Stimulated activated CD4-positive, alpha-beta T cell treated with anti-CD3 and anti-CD28 coated beads, Interleukin-15, amount 100 ng/mL, for 48 hours (primary cell): ENCODE data around the gene TNS3.
"Not testable (repeated sequence)": the region's sequence is repeated elsewhere in the genome, so short reads cannot be mapped to it uniquely, and the experiment has no call there.

Source experiments
- DNase-seq, 2 donors: peaks; one replicate each; pipeline ENCODE4 v3.0.0-alpha.2; 2020; ENCODE audit warnings: low read depth in 2 of 2

TNS3 gene

GRCh38 chr7:47283497-47284131 is 298.3 kb downstream of the TNS3 start:
- no peak for DNase-seq

DNA sequence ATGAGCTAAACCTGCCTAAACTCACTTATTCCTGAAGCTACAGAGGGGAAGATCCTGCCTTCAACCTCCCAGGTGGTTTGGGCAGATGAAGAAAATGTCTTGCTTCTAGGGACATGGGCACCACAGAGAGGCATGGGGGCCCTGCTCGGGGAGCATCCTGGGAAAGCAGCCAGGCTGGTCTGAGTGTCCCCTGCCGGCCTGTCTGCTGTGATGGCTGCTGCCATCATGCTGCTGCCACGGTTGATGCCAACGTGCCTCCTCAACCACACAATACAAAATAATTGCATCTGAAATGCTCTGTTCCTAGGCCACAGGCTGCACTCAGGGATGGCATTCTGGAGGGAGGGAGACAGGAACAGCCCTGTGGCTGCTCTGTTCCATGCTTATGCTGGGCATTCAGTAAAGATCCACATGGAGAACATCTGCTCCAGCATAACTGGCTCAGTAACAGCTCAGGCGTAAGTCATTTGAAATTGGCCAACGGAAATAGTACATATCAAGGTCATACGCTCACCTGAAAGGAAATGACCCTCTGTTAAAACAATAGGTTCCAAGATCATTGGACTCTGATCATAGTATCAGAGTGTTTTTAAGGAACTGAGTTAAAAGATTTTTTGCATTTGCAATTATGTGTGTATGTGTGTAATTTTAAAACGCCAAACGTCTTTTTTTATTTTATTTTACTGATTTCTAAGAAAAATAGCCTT is 299.0 kb downstream of the TNS3 start:
- DNase-seq: no peak

DNA sequence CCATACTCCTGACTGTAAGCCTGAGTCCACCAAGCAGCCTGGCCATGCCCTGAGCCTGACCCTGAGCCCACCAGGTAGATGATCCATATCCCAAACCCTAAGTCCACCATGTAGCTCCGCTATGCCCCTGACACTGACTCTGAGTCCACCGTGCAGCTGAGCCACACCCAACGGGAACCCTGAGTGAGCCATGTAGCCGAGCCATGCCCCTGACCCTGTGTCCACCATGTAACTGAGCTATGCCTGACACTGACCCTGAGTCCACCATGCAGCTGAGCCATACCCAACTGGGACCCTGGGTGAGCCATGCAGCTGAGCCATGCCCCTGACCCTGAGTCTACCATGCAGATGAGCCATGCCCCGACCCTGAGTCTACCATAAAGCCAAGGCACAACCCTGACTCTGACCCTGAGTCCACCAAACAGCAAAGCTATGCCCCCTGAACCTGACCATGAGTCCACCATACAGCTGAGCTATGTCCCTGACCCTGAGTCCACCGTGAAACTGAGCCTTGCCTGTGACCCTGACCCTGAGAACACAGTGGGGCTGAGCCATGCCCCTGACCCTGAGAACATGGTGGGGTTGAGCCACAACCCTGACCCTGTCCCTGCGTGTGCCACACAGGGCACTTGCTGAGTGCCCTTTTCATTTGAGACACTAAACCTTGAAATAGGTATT is 299.8 kb downstream of the TNS3 start:
- DNase-seq: no peak

- DNase-seq: no peak
Observed at GRCh38 chr7:47281161-47281560, 300.8 kb downstream of the TNS3 start.

DNA sequence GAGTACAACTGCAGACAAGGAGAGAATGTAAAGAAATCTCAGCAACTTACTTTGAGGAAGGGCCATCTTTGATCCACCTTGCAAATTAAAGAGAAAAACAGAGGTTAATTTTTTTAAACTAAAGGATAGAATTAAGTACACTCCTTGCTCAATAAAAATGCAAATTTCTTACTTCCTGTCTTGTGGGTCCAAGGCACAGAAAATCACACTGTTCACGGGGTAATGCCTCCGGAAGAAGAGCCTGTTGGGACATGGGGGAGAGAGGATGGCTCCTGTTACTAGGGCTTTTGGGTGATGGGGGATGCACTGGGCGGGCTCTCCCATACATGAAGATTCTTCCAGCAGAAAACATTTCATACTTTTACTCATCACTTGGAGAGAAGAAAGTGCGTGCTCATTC is 301.8 kb downstream of the TNS3 start:
- no peak for DNase-seq

- no peak for DNase-seq
Observed at GRCh38 chr7:47278043-47278442, 303.9 kb downstream of the TNS3 start.

DNA sequence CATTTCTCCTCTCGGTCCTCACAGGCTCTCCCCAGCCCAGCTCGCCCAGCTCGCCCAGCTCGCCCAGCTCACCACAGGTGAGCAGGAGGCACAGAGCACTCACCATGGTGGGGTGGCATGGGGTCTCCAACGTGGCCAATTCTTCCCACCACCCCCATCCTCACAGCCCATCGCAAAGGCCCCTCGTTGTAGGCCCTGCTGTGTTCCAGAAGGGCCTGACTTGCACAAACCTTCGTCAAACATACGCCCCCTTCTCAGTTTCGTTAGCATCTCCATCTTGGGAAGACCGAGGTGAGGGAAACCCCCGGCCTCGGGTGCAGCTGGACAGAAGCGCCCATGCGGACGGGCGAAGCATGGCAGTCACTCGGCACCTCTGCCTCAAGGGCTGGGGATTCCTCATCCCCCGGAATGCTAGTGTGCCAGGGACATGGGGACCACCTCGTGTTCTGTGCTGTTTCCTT is 304.6 kb downstream of the TNS3 start:
- DNase-seq: no peak

DNA sequence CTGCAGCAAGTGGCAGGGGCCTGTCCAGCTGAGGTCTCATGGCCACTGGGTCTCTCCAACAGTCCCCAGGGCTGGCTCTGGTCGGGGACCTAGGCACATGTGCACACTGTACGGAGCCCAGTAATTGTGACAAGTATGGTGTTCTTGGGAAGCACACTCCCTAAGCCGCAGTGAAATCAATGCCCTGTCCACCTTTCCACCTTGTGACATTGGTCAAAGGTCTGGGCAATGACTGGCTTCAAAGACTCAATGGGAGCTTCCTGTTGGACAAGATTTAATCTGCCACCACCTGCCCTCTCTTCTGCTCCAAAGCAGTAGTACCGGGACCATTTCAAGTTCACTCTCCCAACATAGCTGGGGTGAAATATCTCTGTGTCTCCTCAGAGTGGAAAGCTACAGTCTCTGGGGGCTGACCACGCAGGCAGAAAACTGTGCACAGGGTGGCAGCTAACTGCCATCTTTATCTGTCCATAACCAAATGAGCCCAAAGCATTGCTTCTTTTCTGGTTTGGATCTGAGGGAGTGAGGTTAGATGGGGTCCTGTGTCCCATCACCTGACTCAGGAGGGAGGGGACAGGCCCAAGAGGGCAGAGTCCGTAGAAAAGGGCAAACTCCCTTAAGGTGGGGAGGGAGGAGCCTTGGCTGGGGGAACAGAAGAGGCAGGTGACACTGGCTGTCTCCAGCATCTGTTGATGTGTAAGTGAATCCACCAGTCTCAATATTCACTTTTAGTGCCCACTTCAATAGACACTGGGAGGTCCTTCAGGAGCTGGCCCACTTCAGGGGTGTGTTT is 307.7 kb downstream of the TNS3 start:
- no peak for DNase-seq

DNA sequence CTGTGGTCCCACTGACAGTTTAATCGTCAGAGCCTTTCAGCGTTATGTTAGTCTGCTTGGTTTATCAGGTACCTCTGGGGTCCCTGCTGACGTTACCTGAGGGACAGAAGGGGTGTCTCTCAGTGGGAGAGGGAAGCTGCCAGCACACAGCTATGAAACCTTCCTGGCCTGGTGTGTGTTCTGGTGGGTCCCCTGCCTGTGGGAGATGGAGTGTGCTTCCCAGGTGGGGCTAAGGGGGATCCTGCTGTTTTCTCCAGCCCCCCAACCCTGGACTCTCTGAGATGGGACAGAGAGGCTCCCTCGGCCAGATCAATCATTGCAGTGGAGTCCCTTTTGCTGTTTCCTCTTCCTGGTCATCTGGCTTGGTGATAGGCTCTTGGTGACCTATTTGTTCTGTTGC is 308.8 kb downstream of the TNS3 start:
- DNase-seq: no peak

DNA sequence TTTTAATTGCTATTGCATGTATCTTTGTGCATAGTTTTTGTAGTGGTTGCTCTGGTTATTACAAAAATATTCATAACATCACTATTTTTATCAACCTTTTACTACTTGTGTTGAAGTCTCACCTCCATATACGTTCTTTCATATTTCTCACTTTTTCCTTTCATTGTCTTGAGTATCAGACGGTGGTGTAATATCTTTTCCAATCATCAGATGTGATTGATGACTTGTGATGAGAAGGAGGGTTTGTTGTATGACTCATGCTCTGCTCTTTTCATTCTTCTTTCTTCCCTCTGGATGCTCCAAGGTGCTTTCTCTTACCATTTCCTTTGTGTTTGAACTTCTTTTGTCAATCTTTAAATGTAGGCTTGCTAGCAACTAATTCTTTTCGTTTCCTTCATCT is 310.2 kb downstream of the TNS3 start:
- no peak for DNase-seq

GRCh38 chr7:47268851-47269836 is 312.8 kb downstream of the TNS3 start:
- DNase-seq: no peak

DNA sequence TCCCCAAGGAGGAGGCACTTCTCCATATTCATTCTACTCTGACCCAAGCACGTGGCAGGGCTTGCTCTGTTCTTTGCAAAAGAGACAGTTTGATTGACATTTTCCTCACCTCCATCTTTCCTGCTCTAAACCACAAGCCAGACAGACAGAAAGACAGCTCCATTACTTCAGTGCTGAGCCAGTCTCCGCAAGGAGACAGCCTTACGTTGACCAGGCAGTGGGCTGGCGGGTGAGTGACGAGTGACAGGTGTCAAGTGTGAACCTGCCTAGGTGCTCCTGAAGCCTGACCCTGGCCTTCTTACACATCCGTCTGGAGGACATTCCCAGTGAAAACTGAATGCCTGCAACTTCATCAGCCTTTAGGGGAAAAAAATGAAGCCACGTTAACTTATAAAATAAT is 314.6 kb downstream of the TNS3 start:
- no peak for DNase-seq

DNA sequence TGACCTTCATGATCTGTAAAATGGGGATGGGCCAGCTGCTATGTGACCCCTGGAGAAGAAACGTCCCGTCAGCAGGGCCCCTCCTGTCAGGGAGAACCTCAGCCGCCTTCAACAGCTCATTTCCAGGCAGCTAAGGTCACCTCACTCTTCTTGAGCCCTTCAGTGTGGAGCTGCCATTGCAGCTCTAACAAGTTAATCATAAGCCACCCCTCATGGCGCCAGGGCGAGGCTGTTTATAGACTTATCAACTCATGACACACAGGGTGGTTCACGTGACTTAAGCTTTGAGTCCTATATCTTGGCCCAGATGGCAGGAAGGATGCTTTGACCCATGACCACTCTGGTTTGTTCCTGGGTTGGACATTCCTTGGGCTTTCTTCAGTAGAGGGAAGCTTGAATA is 315.1 kb downstream of the TNS3 start:
- no peak for DNase-seq

- DNase-seq: peak; percentile 14 to 33
Observed at GRCh38 chr7:47266131-47266706, 315.7 kb downstream of the TNS3 start.

GRCh38 chr7:47265621-47266020 is 316.3 kb downstream of the TNS3 start:
- no peak for DNase-seq

GRCh38 chr7:47264021-47264651 is 317.8 kb downstream of the TNS3 start:
- no peak for DNase-seq

- no peak for DNase-seq
Observed at GRCh38 chr7:47262881-47263280, 319.0 kb downstream of the TNS3 start.

- not testable (repeated sequence) for DNase-seq
Observed at GRCh38 chr7:47262160-47262559, 319.8 kb downstream of the TNS3 start.

DNA sequence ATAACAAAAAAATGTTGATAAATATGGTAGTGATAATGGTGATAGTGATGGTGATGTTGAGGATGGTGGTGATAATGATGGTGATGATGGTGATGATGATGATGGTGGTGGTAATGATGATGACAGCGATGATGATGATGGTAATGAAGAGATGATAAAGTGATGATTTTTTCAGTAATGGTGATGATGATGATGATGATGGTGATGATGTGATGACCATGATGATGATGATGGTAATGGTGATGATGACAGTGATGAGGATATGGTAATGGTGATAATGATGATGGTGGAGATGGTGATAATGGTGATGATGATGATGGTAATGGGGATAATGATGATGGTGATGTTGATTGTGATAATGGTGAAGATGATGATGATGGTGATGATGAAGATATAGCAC is 321.6 kb downstream of the TNS3 start:
- DNase-seq: no peak

GRCh38 chr7:47259682-47260081 is 322.2 kb downstream of the TNS3 start:
- no peak for DNase-seq
